MV-4-11 (cell line): ENCODE results near the gene FAM20C.

ENCODE experiments used
- DNase-seq: peaks from one replicate; lab custom pipeline; 2025; lab: John Stamatoyannopoulos, UW

FAM20C gene

GRCh38 chr7:303884-304573, 111.7 kb downstream of the FAM20C start:
- DNase-seq, result no peak

DNA sequence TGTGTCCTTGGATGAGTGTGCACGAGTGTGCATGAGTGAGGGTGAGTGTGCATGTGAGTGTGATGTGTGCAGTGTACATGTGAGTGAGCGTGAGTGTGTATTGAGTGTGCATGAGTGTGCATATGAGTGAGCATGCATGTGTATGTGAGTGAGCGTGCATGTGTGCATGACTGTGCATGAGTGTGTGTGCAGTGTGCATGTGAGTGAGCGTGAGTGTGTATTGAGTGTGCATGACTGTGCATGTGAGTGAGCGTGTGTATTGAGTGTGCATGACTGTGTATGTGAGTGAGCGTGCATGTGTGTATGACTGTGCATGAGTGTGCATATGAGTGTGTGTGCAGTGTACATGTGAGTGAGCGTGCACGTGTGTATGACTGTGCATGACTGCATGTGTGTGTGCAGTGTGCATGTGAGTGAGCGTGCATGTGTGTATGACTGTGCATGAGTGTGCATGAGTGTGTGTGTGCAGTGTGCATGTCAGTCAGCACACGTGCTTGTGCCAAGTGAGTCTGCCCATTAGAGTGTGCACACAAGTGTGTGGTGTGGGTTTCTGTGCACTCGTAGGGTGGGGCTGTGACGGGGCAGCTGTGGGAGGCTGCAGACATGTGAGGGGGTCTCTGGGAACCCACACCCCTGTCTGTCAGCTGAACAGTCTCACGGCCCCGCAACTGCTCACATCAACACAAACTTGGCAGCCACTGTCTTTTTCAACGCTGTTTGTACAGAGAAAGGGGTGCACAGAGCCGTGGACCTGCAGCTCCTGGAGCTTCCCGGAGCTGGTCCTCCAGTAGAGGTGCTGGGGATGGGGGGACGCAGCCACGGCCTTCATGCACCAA, 112.4 kb downstream of the FAM20C start:
- no peak for DNase-seq

GRCh38 chr7:305410-306151, 113.2 kb downstream of the FAM20C start:
- no peak for DNase-seq

- no peak for DNase-seq
These were observed 115.6 kb downstream of the FAM20C start for GRCh38 chr7:307970-308369.

GRCh38 chr7:309586-310228, 117.3 kb downstream of the FAM20C start:
- no peak for DNase-seq
